Peyer's patch (tissue), 4 donors: ENCODE results near the gene CDH12. TPM values are rescaled to one million over a fixed set of nuclear protein-coding genes. Genes with fewer than 3 reads are reported as not detected.

Experiments used
- DNase-seq, 3 donors: peaks; one replicate each; pipeline ENCODE4 v3.0.0-alpha.2; 2017 to 2019
- H3K27ac ChIP-seq, 4 donors: fragments of 200-600 bp; sonication (generic); one replicate each; pipeline ENCODE4 v1.5.1; 2016 to 2019
- H3K27me3 ChIP-seq, 2 donors: fragments of 200-600 bp; sonication (generic); one replicate each; pipeline ENCODE4 v1.5.1; 2019
- H3K36me3 ChIP-seq, 3 donors: fragments of 200-600 bp; sonication (generic); one replicate each; pipeline ENCODE4 v1.5.1; 2016 to 2019
- H3K4me1 ChIP-seq, 4 donors: fragments of 200-600 bp; sonication (generic); one replicate each; pipeline ENCODE4 v1.5.1; 2016 to 2019
- H3K4me3 ChIP-seq, 4 donors: fragments of 200-600 bp; sonication (generic); 1 replicate in 3 of 4; 2 replicates in 1 of 4; pipeline ENCODE4 v1.5.1; 2016 to 2019; ENCODE audit warnings: mild to moderate bottlenecking in 1 of 4
- H3K9me3 ChIP-seq, 4 donors: fragments of 200-600 bp; sonication (generic); one replicate each; pipeline ENCODE4 v1.5.1; 2016 to 2019; ENCODE audit warnings: mild to moderate bottlenecking in 1 of 4
- CTCF ChIP-seq, 6 experiments: fragments of 450-650 bp in 4 of 6; fragments of 200-600 bp in 2 of 6; sonication (generic) in 1 of 6; IDR thresholded peaks; one replicate each; pipeline ENCODE4 v1.5.1; 2017 to 2019; ENCODE audit warnings: antibody characterized with exemption in 6 of 6, mild to moderate bottlenecking in 3 of 6, moderate library complexity in 1 of 6
- POLR2A ChIP-seq, 2 donors: fragments of 450-650 bp; IDR thresholded peaks; one replicate each; pipeline ENCODE4 v1.5.1; 2017; ENCODE audit warnings: antibody characterized with exemption in 2 of 2, mild to moderate bottlenecking in 2 of 2, moderate library complexity in 2 of 2
- total RNA-seq, 4 donors: library from RNA; depleted of rRNA; stranded (reverse); fragments of >200 nt; gene quantifications; one replicate each; pipeline ENCODE4 v1.1.0, GENCODE V29; 2016

The CDH12 gene
- total RNA-seq, 4 donors from 2014 or later: not detected

- Histone ChIP-seq H3K27me3 (no peaks in the 10 kb centered on the region), H3K4me1 (no peaks in the 10 kb centered on the region), H3K9me3 (no peaks in the 10 kb centered on the region), H3K4me3 (no peak overlapping the region), H3K27ac (no peak overlapping the region), H3K36me3 (no peaks in the 10 kb centered on the region)
- TF ChIP-seq CTCF (IDR thresholded peaks at IDR 0.05) (no peak), POLR2A (IDR thresholded peaks at IDR 0.05) (no peak)
- DNase-seq: no peak
These were observed 201.8 kb downstream of the CDH12 start for GRCh38 chr5:22651355-22651754.

DNA sequence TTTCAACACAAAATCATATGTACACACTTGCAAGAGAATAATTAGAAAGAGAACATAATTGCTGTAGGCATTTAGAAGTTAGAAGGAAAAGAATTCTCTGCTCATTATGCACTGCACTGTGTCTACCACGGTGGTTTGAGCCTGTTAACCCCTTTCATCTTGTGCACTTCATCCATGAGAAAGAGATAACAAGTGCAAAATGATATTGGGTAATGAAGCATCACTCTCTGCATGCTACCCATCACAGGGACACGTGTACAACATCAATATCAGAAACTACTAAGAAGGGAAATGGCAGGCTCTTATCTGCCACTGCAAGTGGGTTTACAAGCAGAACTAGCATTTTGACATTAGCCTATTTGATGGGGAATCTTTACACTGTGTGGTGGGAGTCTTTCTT lies 202.6 kb downstream of the CDH12 start:
- Histone ChIP-seq H3K27ac (no peak overlapping the region), H3K27me3 (no peaks in the 10 kb centered on the region), H3K4me1 (no peaks in the 10 kb centered on the region), H3K4me3 (no peak overlapping the region), H3K36me3 (no peaks in the 10 kb centered on the region), H3K9me3 (no peaks in the 10 kb centered on the region)
- TF ChIP-seq CTCF (IDR thresholded peaks at IDR 0.05) (no peak), POLR2A (IDR thresholded peaks at IDR 0.05) (no peak)
- no peak for DNase-seq

GRCh38 chr5:22649074-22649473 lies 204.1 kb downstream of the CDH12 start:
- no peak for TF ChIP-seq CTCF (IDR thresholded peaks at IDR 0.05)
- TF ChIP-seq POLR2A (IDR thresholded peaks at IDR 0.05): no peak
- no peak overlapping the region for H3K4me3 ChIP-seq
- no peak overlapping the region for H3K27ac ChIP-seq
- no peaks in the 10 kb centered on the region for H3K36me3 ChIP-seq
- no peaks in the 10 kb centered on the region for H3K27me3 ChIP-seq
- H3K4me1 ChIP-seq: no peaks in the 10 kb centered on the region
- no peaks in the 10 kb centered on the region for H3K9me3 ChIP-seq
- no peak for DNase-seq

- Histone ChIP-seq H3K4me1 (no peaks in the 10 kb centered on the region), H3K9me3 (no peaks in the 10 kb centered on the region), H3K27ac (no peak overlapping the region), H3K4me3 (no peak overlapping the region), H3K36me3 (no peaks in the 10 kb centered on the region), H3K27me3 (no peaks in the 10 kb centered on the region)
- TF ChIP-seq POLR2A (IDR thresholded peaks at IDR 0.05) (no peak), CTCF (IDR thresholded peaks at IDR 0.05) (no peak)
- DNase-seq: no peak
These were observed 208.3 kb downstream of the CDH12 start for GRCh38 chr5:22644859-22645258.

DNA sequence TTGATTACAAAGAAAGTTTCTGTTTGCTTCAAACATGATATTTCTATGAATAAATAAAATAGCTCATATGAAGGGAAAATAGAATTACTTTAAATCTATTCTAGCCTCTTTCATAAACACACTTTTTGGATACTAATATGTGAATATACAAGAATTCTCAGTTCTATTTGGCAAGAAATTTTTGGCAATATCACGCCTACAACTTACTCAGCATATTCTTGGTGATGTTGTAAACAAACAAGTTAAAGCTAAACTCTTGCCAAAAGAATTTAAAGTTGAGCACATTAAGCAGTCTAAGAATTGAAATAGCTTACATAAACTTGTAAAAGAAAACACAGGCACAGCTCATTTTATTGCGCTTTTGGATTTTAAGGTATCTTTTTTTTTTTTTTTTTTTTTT lies 209.8 kb downstream of the CDH12 start:
- H3K9me3 ChIP-seq: no peaks in the 10 kb centered on the region
- H3K27ac ChIP-seq: no peak overlapping the region
- H3K4me1 ChIP-seq: no peaks in the 10 kb centered on the region
- H3K36me3 ChIP-seq: no peaks in the 10 kb centered on the region
- DNase-seq: no peak
- no peaks in the 10 kb centered on the region for H3K27me3 ChIP-seq
- no peak overlapping the region for H3K4me3 ChIP-seq
- no peak for TF ChIP-seq CTCF (IDR thresholded peaks at IDR 0.05)
- no peak for TF ChIP-seq POLR2A (IDR thresholded peaks at IDR 0.05)

DNA sequence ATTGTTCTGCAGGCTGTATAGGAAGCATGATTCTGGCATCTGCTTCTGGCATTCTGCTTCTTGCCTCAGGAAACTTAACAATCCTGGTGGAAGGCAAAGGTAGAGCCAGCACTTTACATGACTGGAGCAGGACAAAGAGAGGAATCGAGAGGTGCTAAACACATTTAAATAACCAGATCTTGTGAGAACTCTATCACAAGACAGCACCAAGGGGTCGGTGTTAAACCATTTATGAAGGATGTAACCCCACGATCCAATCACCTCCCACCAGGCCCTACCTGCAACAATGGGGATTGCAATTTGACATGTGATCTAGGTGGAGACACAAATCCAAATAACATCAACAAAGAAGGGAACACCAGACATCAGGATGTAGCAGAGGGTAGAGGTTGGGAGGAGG lies 221.5 kb downstream of the CDH12 start:
- H3K4me3 ChIP-seq: no peak overlapping the region
- no peak for DNase-seq
- no peaks in the 10 kb centered on the region for H3K36me3 ChIP-seq
- TF ChIP-seq POLR2A (IDR thresholded peaks at IDR 0.05): no peak
- no peak for TF ChIP-seq CTCF (IDR thresholded peaks at IDR 0.05)
- H3K9me3 ChIP-seq: no peaks in the 10 kb centered on the region
- no peaks in the 10 kb centered on the region for H3K27me3 ChIP-seq
- no peaks in the 10 kb centered on the region for H3K4me1 ChIP-seq
- H3K27ac ChIP-seq: no peak overlapping the region
